Neuronal stem cell (in vitro differentiated cells): Measurements from ENCODE around the gene KRT15.

ENCODE experiments used
- DNase-seq: peaks from one replicate; pipeline ENCODE4 v3.0.0-alpha.2; 2013; ENCODE audit warnings: low spot score
- H2AFZ ChIP-seq: one replicate; pipeline ENCODE4 v1.6.1; 2013; ENCODE audit warnings: mild to moderate bottlenecking, low read length, inconsistent platforms
- H2AK5ac ChIP-seq: 2 replicates; pipeline ENCODE4 v1.6.1; 2013; ENCODE audit warnings: low read depth, mild to moderate bottlenecking, inconsistent platforms, low read length, moderate library complexity, mixed read lengths
- H2BK120ac ChIP-seq: 2 replicates; pipeline ENCODE4 v1.6.1; 2013; ENCODE audit warnings: low read depth, mild to moderate bottlenecking, inconsistent platforms, low read length, moderate library complexity, mixed read lengths
- H2BK12ac ChIP-seq: one replicate; pipeline ENCODE4 v1.6.1; 2013; ENCODE audit warnings: low read length, inconsistent platforms
- H2BK15ac ChIP-seq: 2 replicates; pipeline ENCODE4 v1.6.1; 2013; ENCODE audit warnings: mild to moderate bottlenecking, low read length, inconsistent platforms, mixed read lengths
- H2BK5ac ChIP-seq: one replicate; pipeline ENCODE4 v1.6.1; 2013; ENCODE audit warnings: inconsistent platforms, mild to moderate bottlenecking, low read length, moderate library complexity
- H3K14ac ChIP-seq: one replicate; pipeline ENCODE4 v1.6.1; 2013; ENCODE audit warnings: low read length, inconsistent platforms
- H3K18ac ChIP-seq: 2 replicates; pipeline ENCODE4 v1.6.1; 2013; ENCODE audit warnings: low read length, inconsistent platforms
- H3K23ac ChIP-seq: 2 replicates; pipeline ENCODE4 v1.6.1; 2013; ENCODE audit warnings: low read depth, mild to moderate bottlenecking, mixed read lengths, low read length, inconsistent platforms; ENCODE audit not compliant: poor library complexity
- H3K27ac ChIP-seq: replicated peaks from 3 replicates; pipeline ENCODE4 v1.5.1; 2013; ENCODE audit warnings: low read length, inconsistent platforms
- H3K27me3 ChIP-seq, 3 experiments: 2 replicates each; pipeline ENCODE4 v1.6.1; 2013; ENCODE audit warnings: low read length in 3 of 3, mild to moderate bottlenecking in 2 of 3, inconsistent platforms in 1 of 3, low read depth in 1 of 3, mixed read lengths in 1 of 3, moderate library complexity in 1 of 3; ENCODE audit not compliant: control insufficient read depth in 3 of 3, insufficient read depth in 3 of 3
- H3K36me3 ChIP-seq, 2 donors: replicated peaks in 1 of 2; 2 replicates each; pipeline ENCODE4 v1.6.1; 2013; ENCODE audit warnings: low read length in 2 of 2; ENCODE audit not compliant: control insufficient read depth in 2 of 2, insufficient read depth in 2 of 2
- H3K4ac ChIP-seq: 2 replicates; pipeline ENCODE4 v1.6.1; 2013; ENCODE audit warnings: inconsistent platforms, mild to moderate bottlenecking, low read length, moderate library complexity
- H3K4me1 ChIP-seq, 2 donors: 1 replicate in 1 of 2; 2 replicates in 1 of 2; pipeline ENCODE4 v1.6.1; 2013; ENCODE audit warnings: low read length in 2 of 2, low read depth in 1 of 2; ENCODE audit not compliant: control insufficient read depth in 2 of 2, insufficient read depth in 1 of 2
- H3K4me2 ChIP-seq: one replicate; pipeline ENCODE4 v1.6.1; 2013; ENCODE audit warnings: mild to moderate bottlenecking, low read length, inconsistent platforms; ENCODE audit not compliant: insufficient read depth, poor library complexity, severe bottlenecking
- H3K4me3 ChIP-seq, 2 donors: 2 replicates each; pipeline ENCODE4 v1.5.1; 2013; ENCODE audit warnings: low read length in 2 of 2, mild to moderate bottlenecking in 2 of 2, inconsistent platforms in 1 of 2, moderate library complexity in 1 of 2
- H3K79me1 ChIP-seq: one replicate; pipeline ENCODE4 v1.6.1; 2013; ENCODE audit warnings: low read depth, mild to moderate bottlenecking, inconsistent platforms, low read length, moderate library complexity
- H3K9ac ChIP-seq: one replicate; pipeline ENCODE4 v1.6.1; 2013; ENCODE audit warnings: mild to moderate bottlenecking, low read depth, low read length, inconsistent platforms; ENCODE audit not compliant: poor library complexity
- H3K9me3 ChIP-seq, 2 donors: replicated peaks in 1 of 2; 2 replicates each; pipeline versions ENCODE3 to v1.6.1; 2013; ENCODE audit warnings: low read length in 2 of 2, mild to moderate bottlenecking in 2 of 2, inconsistent platforms in 1 of 2, low read depth in 1 of 2, mixed read lengths in 1 of 2, moderate library complexity in 1 of 2; ENCODE audit not compliant: control insufficient read depth in 2 of 2, insufficient read depth in 1 of 2
- H4K8ac ChIP-seq: one replicate; pipeline ENCODE4 v1.6.1; 2013; ENCODE audit warnings: low read depth, mild to moderate bottlenecking, inconsistent platforms, low read length, moderate library complexity
- H4K91ac ChIP-seq: one replicate; pipeline ENCODE4 v1.6.1; 2013; ENCODE audit warnings: low read length, low read depth, mild to moderate bottlenecking, inconsistent platforms; ENCODE audit not compliant: poor library complexity
- WGBS, 2 donors: extraction: QIAGEN DNeasy Blood & Tissue Kit; methylation state at CpG; one replicate each; pipeline ENCODE4 v1.1.7; 2013; ENCODE audit warnings: missing lambda C conversion rate in 2 of 2, mixed read lengths in 1 of 2; ENCODE audit not compliant: insufficient read length in 2 of 2, insufficient replicate concordance in 1 of 2; ENCODE audit errors: extremely low coverage in 2 of 2; 5-methylcytosine and 5-hydroxymethylcytosine counted together

The KRT15 gene

DNA sequence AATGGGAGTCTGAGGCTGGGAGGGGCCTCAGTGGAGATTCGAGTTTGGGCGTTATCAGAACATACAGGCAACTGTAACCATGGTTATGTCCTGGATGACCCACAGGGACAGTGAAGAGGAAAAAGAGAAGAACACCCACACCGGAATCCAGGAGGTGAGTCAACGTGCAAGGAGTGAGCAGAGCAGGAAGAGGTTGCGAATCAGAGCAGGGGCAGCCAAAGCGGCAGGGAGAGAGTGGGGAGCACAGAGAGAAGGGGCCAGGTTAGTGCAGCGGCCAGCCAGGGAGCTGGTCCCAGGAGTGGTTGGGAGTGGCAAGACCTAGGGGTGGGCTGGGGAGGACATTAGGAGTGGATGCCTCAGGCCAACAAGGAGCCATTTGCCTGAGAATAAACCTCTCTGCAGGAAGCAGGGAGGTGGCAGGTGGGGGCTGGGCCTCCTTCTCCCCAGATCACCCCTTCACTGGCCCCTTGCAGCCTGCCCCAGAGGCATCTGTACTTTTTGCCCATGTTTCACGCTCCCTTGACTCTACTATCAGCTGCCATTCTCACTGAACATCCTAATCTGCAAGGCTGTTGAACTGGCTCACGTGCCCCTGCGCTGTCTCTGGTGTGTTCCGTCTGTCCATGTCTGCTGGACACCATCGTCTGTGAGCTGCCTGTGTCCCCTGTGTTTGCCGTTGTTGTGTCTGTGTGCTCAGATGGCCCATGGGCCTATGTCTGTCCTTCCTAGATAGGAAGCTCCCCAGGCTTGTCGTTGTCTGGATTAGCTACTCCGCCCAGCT lies 18.4 kb downstream of the KRT15 start:
- WGBS, 2 donors: no CpG with 5 or more reads among the region's 15 CpGs
- no peaks in the 10 kb centered on the region for H3K9me3 ChIP-seq
- H3K27me3 ChIP-seq: peaks cover 0 to 3% (median 0%) of the 10 kb centered on the region in 3 experiments
- DNase-seq: no peak
- peak overlapping the region; percentile 44 for H4K8ac ChIP-seq
- H3K4me2 ChIP-seq: no peak overlapping the region
- H2BK120ac ChIP-seq: no peak overlapping the region
- peak overlapping the region; percentile 40 for H3K23ac ChIP-seq
- H3K18ac ChIP-seq: peak overlapping the region; percentile 87
- no peak overlapping the region for H3K27ac ChIP-seq
- H2AFZ ChIP-seq: no peak overlapping the region
- peak overlapping the region; percentile 32 for H2BK15ac ChIP-seq
- H3K4ac ChIP-seq: no peak overlapping the region
- no peak overlapping the region for H3K9ac ChIP-seq
- no peak overlapping the region for H4K91ac ChIP-seq
- peak overlapping the region; percentile 91 for H2AK5ac ChIP-seq
- no peak overlapping the region for H3K4me3 ChIP-seq
- peak overlapping the region; percentile 47 for H3K14ac ChIP-seq
- H3K4me1 ChIP-seq: peaks cover 0 to 9% of the 10 kb centered on the region in 2 donors
- peak overlapping the region; percentile 42 for H2BK5ac ChIP-seq
- no peaks in the 10 kb centered on the region for H3K36me3 ChIP-seq
- no peaks in the 10 kb centered on the region for H3K79me1 ChIP-seq
- no peak overlapping the region for H2BK12ac ChIP-seq

DNA sequence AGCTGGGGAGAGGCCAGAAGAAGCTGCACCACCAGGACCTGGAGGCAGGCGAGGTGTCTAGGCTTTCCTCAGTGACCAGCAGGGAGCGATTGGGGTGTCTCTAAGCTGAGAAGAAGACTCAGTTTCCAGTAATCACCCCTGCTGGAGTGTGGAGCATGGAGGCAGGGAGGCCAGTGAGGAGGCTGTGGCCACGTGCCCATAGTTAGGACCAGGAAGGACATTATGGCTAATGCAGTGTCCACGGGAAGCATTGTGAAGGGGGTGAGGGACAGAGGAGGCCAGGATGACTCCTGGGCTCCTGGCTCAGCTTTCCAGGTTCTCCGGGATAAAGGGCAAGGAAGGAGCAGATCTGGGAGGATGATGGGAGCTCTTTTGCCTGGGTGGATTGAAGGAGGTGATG lies 19.0 kb downstream of the KRT15 start:
- Histone ChIP-seq H3K27me3 (peaks cover 0 to 3% (median 0%) of the 10 kb centered on the region in 3 experiments), H3K9ac (no peak overlapping the region), H3K79me1 (no peaks in the 10 kb centered on the region), H2AFZ (no peak overlapping the region), H3K18ac (peak overlapping the region; percentile 2), H3K4me1 (peaks cover 0 to 9% of the 10 kb centered on the region in 2 donors), H3K36me3 (no peaks in the 10 kb centered on the region), H2BK12ac (no peak overlapping the region), H3K9me3 (no peaks in the 10 kb centered on the region), H3K14ac (no peak overlapping the region), H3K4ac (no peak overlapping the region), H3K4me3 (no peak overlapping the region), H2BK5ac (peak overlapping the region; percentile 42), H4K8ac (no peak overlapping the region), H3K27ac (no peak overlapping the region), H3K4me2 (no peak overlapping the region), H2BK15ac (no peak overlapping the region), H4K91ac (no peak overlapping the region), H2AK5ac (peak overlapping the region; percentile 91), H3K23ac (peak overlapping the region; percentile 8), H2BK120ac (no peak overlapping the region)
- no peak for DNase-seq
- no CpG with 5 or more reads among the region's 5 CpGs for WGBS, 2 donors

DNA sequence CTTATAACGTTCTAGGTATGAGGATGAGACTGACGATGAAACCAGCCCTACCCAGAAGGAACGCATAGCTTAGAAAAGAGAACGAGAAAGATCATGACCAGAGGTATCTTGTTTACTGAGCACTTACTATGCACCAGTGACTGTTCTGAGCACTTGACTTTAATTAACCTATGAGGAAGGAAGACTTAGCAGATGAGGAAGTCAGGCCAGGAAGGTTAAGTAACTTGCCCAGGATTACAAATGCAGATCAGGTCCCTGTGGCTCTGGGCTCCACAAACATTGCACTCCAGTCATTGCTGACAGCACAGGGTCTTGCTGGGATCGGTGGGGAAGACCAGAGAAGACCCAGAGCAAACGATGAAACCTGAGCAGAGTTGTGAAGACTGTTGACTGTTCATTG lies 20.4 kb downstream of the KRT15 start:
- Histone ChIP-seq H3K36me3 (no peaks in the 10 kb centered on the region), H3K4ac (no peak overlapping the region), H3K4me1 (peaks cover 0 to 9% of the 10 kb centered on the region in 2 donors), H4K91ac (no peak overlapping the region), H3K27ac (no peak overlapping the region), H3K18ac (no peak overlapping the region), H3K4me2 (no peak overlapping the region), H4K8ac (no peak overlapping the region), H3K14ac (no peak overlapping the region), H3K9me3 (no peaks in the 10 kb centered on the region), H3K23ac (no peak overlapping the region), H2BK120ac (no peak overlapping the region), H2AK5ac (peak overlapping the region; percentile 38), H2BK15ac (no peak overlapping the region), H2BK5ac (no peak overlapping the region), H3K79me1 (no peaks in the 10 kb centered on the region), H2BK12ac (no peak overlapping the region), H3K4me3 (no peak overlapping the region), H3K9ac (no peak overlapping the region), H2AFZ (no peak overlapping the region), H3K27me3 (peaks cover 0 to 3% (median 0%) of the 10 kb centered on the region in 3 experiments)
- no peak for DNase-seq
- WGBS, 2 donors: no CpG with 5 or more reads among the region's 6 CpGs

DNA sequence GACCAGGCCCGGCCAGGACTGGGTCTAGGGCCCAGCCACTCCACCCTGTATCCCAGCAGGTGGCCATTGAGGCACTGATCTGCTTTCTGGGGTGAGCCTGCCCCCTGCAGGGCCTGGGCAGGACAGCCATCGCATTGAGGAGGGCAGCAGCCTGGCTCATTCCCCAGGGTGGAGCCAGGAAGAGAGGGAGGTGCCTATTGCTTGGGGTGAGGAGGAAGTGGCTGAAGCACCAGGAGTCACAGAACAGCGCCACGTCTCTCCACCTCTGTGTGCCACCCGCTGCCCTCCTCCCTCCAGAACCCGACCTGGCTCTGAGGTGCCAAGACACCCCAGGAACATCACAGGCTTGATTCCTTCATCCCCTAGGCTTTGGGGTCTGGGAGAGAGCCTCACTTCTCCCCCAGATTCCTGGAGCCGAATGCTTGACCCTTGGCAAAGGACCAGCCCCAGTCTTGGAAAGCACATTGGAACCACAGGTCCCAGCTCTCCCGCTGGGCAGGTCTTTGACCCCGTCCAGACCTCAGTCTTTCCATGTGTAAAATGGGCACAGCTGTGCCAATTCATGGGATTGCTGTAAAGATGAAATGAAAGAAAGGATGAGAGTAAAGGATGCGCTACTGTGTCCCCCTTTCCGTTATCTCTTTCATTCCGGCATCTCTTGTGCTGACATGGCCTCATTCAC lies 21.7 kb downstream of the KRT15 start:
- no peak overlapping the region for H4K91ac ChIP-seq
- no peak overlapping the region for H2BK15ac ChIP-seq
- H2AK5ac ChIP-seq: no peak overlapping the region
- no peak overlapping the region for H3K4me3 ChIP-seq
- H2AFZ ChIP-seq: no peak overlapping the region
- peak; percentile 21 for DNase-seq
- no peaks in the 10 kb centered on the region for H3K36me3 ChIP-seq
- no peak overlapping the region for H3K4ac ChIP-seq
- H2BK5ac ChIP-seq: no peak overlapping the region
- no peaks in the 10 kb centered on the region for H3K79me1 ChIP-seq
- WGBS, 2 donors: no CpG with 5 or more reads among the region's 12 CpGs
- no peak overlapping the region for H2BK120ac ChIP-seq
- peaks cover 0 to 3% (median 0%) of the 10 kb centered on the region in 3 experiments for H3K27me3 ChIP-seq
- no peak overlapping the region for H4K8ac ChIP-seq
- peaks cover 0 to 9% of the 10 kb centered on the region in 2 donors for H3K4me1 ChIP-seq
- no peak overlapping the region for H2BK12ac ChIP-seq
- H3K18ac ChIP-seq: no peak overlapping the region
- H3K27ac ChIP-seq: no peak overlapping the region
- no peaks in the 10 kb centered on the region for H3K9me3 ChIP-seq
- no peak overlapping the region for H3K4me2 ChIP-seq
- H3K23ac ChIP-seq: no peak overlapping the region
- no peak overlapping the region for H3K14ac ChIP-seq
- H3K9ac ChIP-seq: no peak overlapping the region
